Memory B cell (primary cell): Measurements from ENCODE around the gene SEC24D.

Experiments used
- ATAC-seq: fragments of 150-1000 bp; cut with Tn5 transposase; 2 replicates; pipeline ENCODE4 v1.10.0; 2021; ENCODE audit warnings: low read depth, mild to moderate bottlenecking, moderate library complexity
- DNase-seq, 2 donors: peaks; one replicate each; pipeline ENCODE4 v3.0.0; 2022; ENCODE audit warnings: low spot score in 2 of 2
- H3K27ac Mint-ChIP-seq: one replicate; pipeline ENCODE4 v1.8.0; 2022; ENCODE audit warnings: mild to moderate bottlenecking, moderate library complexity, mixed read lengths
- H3K27me3 Mint-ChIP-seq: one replicate; pipeline ENCODE4 v1.8.0; 2022; ENCODE audit warnings: mixed read lengths
- H3K36me3 Mint-ChIP-seq: one replicate; pipeline ENCODE4 v1.8.0; 2022; ENCODE audit warnings: mild to moderate bottlenecking, mixed read lengths
- H3K4me1 Mint-ChIP-seq: one replicate; pipeline ENCODE4 v1.8.0; 2022; ENCODE audit warnings: mixed read lengths
- H3K4me3 Mint-ChIP-seq: one replicate; pipeline ENCODE4 v1.8.0; 2022; ENCODE audit warnings: mild to moderate bottlenecking, moderate library complexity, mixed read lengths
- H3K9me3 Mint-ChIP-seq: one replicate; pipeline ENCODE4 v1.8.0; 2022; ENCODE audit warnings: mixed read lengths

SEC24D gene

GRCh38 chr4:118732591-118733330 is 103.2 kb downstream of the SEC24D start:
- no peaks in the 10 kb centered on the region for H3K9me3 Mint-ChIP-seq
- no peak overlapping the region for H3K27ac Mint-ChIP-seq
- ATAC-seq (no peak), DNase-seq (no peak)
- H3K4me3 Mint-ChIP-seq: no peak overlapping the region
- peaks cover 22% of the 10 kb centered on the region for H3K36me3 Mint-ChIP-seq
- H3K4me1 Mint-ChIP-seq: no peaks in the 10 kb centered on the region
- no peaks in the 10 kb centered on the region for H3K27me3 Mint-ChIP-seq

DNA sequence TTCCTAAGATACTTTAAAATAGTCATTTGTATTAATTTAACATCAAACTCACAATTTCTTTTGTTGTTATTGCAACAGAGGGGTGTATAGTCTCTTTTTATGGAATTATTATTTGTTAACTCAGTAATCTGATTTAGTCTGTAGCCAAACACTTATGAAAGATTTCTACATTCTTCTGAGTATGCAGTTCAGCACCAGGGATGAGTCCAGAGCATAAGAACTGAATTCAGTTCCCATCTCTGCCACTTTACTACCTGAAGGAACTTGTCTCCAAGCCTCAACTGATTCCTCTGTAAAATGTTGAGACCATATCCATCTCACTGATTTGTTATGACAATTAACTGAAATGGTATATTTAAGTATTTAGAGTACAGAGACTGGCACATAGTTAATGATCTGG is 105.2 kb downstream of the SEC24D start:
- H3K9me3 Mint-ChIP-seq: no peaks in the 10 kb centered on the region
- no peaks in the 10 kb centered on the region for H3K4me1 Mint-ChIP-seq
- H3K27me3 Mint-ChIP-seq: no peaks in the 10 kb centered on the region
- DNase-seq (no peak), ATAC-seq (no peak)
- H3K27ac Mint-ChIP-seq: no peak overlapping the region
- no peak overlapping the region for H3K4me3 Mint-ChIP-seq
- peaks cover 28% of the 10 kb centered on the region for H3K36me3 Mint-ChIP-seq

GRCh38 chr4:118729287-118730286 is 106.3 kb downstream of the SEC24D start:
- H3K4me1 Mint-ChIP-seq: no peaks in the 10 kb centered on the region
- H3K9me3 Mint-ChIP-seq: no peaks in the 10 kb centered on the region
- H3K36me3 Mint-ChIP-seq: peaks cover 30% of the 10 kb centered on the region
- H3K4me3 Mint-ChIP-seq: no peak overlapping the region
- no peak overlapping the region for H3K27ac Mint-ChIP-seq
- no peaks in the 10 kb centered on the region for H3K27me3 Mint-ChIP-seq
- no peak for ATAC-seq
- no peak for DNase-seq

- DNase-seq: no peak
- peaks cover 28% of the 10 kb centered on the region for H3K36me3 Mint-ChIP-seq
Measured at GRCh38 chr4:118727360-118727759, 108.6 kb downstream of the SEC24D start.

DNA sequence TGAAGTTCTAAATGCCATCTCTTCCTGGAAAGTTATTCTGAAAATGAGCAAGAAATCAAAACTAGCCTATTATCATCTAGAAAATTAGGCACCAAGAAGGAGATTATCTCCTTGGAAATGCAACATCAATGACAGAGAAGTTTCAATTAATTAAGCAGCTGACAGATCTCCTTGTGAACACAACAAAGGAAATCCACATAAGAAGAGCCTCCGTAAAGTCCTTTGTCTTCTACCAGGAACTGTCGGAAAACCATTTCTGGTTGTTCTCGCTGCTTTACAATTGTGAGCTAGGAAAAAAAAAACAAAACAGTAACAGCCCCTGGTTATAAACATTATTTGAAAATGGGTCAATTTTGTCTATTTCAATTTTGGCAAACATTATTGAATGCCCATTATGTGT is 112.6 kb downstream of the SEC24D start:
- no peaks in the 10 kb centered on the region for H3K9me3 Mint-ChIP-seq
- no peak overlapping the region for H3K27ac Mint-ChIP-seq
- no peak overlapping the region for H3K4me3 Mint-ChIP-seq
- no peaks in the 10 kb centered on the region for H3K4me1 Mint-ChIP-seq
- H3K27me3 Mint-ChIP-seq: no peaks in the 10 kb centered on the region
- DNase-seq: no peak
- peaks cover 19% of the 10 kb centered on the region for H3K36me3 Mint-ChIP-seq
- ATAC-seq: no peak

More at GRCh38 chr4:118727360-118727759, 108.6 kb downstream of the SEC24D start:
- no peak for ATAC-seq
- Mint-ChIP-seq H3K9me3 (no peaks in the 10 kb centered on the region), H3K4me3 (no peak overlapping the region), H3K4me1 (no peaks in the 10 kb centered on the region), H3K27ac (no peak overlapping the region), H3K27me3 (no peaks in the 10 kb centered on the region)

DNA sequence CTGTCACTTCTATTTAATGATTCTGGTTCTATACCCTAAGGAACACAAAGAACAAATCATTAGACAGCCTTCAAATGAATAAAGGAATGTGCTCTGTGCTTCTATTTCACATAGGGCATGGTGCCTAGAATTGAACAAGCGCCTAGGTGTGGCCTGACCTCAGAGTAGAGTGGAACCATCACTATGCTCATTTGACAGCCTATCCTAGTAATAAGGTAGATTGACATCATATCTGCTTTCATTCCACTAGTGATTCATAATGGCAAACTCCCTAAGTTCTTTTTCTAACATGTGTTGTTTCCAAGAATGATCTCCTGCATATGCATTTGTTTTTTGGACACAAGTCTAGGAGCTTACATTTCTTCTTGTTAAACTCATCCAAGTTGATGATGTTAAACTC is 114.2 kb downstream of the SEC24D start:
- DNase-seq: no peak
- Mint-ChIP-seq H3K27ac (no peak overlapping the region), H3K36me3 (peaks cover 15% of the 10 kb centered on the region), H3K27me3 (no peaks in the 10 kb centered on the region), H3K4me1 (no peaks in the 10 kb centered on the region), H3K4me3 (no peak overlapping the region), H3K9me3 (no peaks in the 10 kb centered on the region)
- ATAC-seq: no peak

DNA sequence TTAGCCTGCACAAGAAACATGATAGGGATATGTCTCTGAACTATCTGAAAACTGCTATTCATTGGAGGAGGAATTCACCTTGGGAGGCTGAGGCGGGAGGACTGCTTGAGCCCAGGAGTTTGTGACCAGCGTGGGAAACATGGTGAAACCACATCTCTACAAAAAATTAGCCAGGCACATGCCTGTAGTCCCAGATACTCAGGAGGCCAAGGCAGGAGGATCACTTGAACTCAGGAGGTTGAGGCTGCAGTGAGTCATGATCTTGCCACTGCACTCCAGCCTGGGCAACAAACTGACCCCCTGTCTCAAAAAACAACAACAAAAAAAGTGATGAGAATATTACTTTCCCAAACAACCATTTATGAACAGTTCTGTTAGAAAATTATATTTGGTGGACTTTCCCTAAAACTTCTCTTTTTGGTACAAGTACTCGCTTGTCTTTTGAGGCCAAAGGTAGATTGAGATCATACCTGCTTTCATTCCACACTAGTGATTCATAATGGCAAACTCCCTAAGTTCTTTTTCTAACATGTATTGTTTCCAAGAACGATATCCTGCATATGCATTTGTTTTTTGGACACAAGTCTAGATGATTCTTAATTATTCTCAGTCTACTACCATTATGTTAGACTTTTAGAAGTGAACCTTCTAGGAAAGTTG is 117.3 kb downstream of the SEC24D start:
- Mint-ChIP-seq H3K27me3 (no peaks in the 10 kb centered on the region), H3K36me3 (peaks cover 2% of the 10 kb centered on the region), H3K9me3 (no peaks in the 10 kb centered on the region), H3K4me3 (no peak overlapping the region), H3K27ac (no peak overlapping the region), H3K4me1 (no peaks in the 10 kb centered on the region)
- DNase-seq (no peak), ATAC-seq (no peak)

GRCh38 chr4:118716304-118716703 is 119.6 kb downstream of the SEC24D start:
- peaks cover 8% of the 10 kb centered on the region for H3K36me3 Mint-ChIP-seq
- no peaks in the 10 kb centered on the region for H3K9me3 Mint-ChIP-seq
- no peaks in the 10 kb centered on the region for H3K27me3 Mint-ChIP-seq

DNA sequence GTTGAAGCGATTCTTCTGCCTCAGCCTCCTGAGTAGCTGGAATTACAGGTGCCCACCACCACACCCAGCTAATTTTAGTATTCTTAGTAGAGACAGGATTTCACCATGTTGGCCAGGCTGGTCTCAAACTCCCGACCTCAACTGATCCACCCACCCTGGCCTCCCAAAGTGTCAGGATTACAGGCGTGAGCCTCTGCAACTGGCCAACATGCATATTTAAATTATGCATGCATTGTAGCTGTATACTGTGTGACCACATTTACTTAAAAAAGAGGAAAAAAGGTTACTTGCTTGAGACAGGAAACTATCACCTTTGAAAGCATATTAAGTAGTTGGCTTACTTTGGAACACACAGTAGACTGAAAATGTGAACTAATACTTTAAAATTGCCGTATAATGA is 121.2 kb downstream of the SEC24D start:
- no peaks in the 10 kb centered on the region for H3K4me1 Mint-ChIP-seq
- H3K4me3 Mint-ChIP-seq: no peak overlapping the region
- DNase-seq: no peak
- H3K27ac Mint-ChIP-seq: no peak overlapping the region
- H3K27me3 Mint-ChIP-seq: no peaks in the 10 kb centered on the region
- ATAC-seq: no peak
- H3K36me3 Mint-ChIP-seq: peaks cover 13% of the 10 kb centered on the region
- no peaks in the 10 kb centered on the region for H3K9me3 Mint-ChIP-seq

More at GRCh38 chr4:118716304-118716703, 119.6 kb downstream of the SEC24D start:
- H3K4me1 Mint-ChIP-seq: no peaks in the 10 kb centered on the region
- no peak for ATAC-seq
- no peak overlapping the region for H3K27ac Mint-ChIP-seq
- no peak for DNase-seq
- H3K4me3 Mint-ChIP-seq: no peak overlapping the region

DNA sequence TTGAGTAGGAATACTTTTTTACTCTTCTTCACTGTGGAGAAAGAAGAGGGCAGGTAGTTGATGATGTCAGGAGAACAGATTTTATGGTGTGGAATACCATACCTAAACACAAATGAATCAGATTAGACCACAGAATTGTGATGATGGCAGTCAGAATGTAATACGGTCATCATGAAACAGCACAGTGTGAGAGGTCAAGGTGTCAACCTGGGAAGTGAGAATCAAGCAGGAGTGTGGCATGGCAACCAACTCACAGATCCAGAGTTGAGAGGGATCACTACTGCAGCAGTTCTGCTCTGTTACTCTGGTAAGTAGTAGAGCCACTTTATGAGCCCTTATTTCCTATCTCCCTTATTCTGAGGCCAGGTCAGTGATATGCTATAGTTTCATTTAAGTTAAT is 123.1 kb downstream of the SEC24D start:
- Mint-ChIP-seq H3K9me3 (no peaks in the 10 kb centered on the region), H3K27ac (peak overlapping the region; percentile 20), H3K4me1 (no peaks in the 10 kb centered on the region), H3K4me3 (no peak overlapping the region), H3K36me3 (peaks cover 18% of the 10 kb centered on the region), H3K27me3 (no peaks in the 10 kb centered on the region)
- ATAC-seq (no peak), DNase-seq (no peak)

DNA sequence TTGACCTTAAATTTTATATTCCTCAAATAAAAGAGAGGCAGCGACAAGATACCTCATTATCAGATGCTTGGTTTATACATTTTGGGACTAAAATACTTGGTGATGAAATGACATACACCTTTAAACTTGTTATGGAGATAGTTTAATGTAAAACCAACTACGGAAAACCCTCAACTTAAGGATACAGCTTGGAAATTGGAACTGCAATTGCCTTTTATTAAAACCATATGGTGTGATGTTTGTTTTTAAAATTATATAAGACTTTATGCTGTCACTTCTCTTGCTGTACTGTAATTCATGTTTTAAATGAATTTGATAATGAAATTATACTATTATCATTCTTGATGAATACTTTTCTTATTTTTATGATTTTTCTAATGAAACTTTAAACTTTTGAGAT is 124.9 kb downstream of the SEC24D start:
- Mint-ChIP-seq H3K4me3 (no peak overlapping the region), H3K9me3 (no peaks in the 10 kb centered on the region), H3K27ac (no peak overlapping the region), H3K36me3 (peaks cover 29% of the 10 kb centered on the region), H3K27me3 (no peaks in the 10 kb centered on the region), H3K4me1 (no peaks in the 10 kb centered on the region)
- DNase-seq (no peak), ATAC-seq (no peak)

DNA sequence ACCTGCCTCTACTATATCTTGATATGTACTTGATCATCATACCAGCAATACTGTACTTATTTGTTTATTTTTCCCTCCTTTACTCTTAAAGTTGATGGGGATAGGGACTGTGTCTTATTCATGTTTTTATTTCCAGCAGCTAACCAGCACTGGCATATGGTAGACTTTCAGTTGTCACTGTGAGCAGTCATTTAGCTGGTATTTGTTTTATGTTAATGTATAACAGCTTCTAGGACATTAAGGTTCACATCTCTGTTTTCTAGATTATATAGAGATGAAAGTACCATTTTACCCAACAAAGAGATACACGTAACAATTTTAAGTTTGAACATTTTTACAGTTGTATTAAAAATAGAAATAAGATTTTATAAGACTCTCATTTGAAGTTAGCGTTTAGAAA is 132.8 kb downstream of the SEC24D start:
- Mint-ChIP-seq H3K36me3 (peaks cover 34% of the 10 kb centered on the region), H3K9me3 (no peaks in the 10 kb centered on the region), H3K4me1 (no peaks in the 10 kb centered on the region), H3K4me3 (no peak overlapping the region), H3K27ac (no peak overlapping the region), H3K27me3 (no peaks in the 10 kb centered on the region)
- ATAC-seq: no peak
- DNase-seq: no peak

- no peaks in the 10 kb centered on the region for H3K9me3 Mint-ChIP-seq
- H3K27me3 Mint-ChIP-seq: no peaks in the 10 kb centered on the region
- H3K4me3 Mint-ChIP-seq: peak within 1 kb of the TSS; percentile 97
- peak within 1 kb of the TSS; percentile 98 for H3K27ac Mint-ChIP-seq
- ATAC-seq (peak; percentile 93), DNase-seq (peak; percentile 81 to 86)
- peaks cover 8% of the 10 kb centered on the region for H3K4me1 Mint-ChIP-seq
- peaks cover 7% of the 10 kb centered on the region for H3K36me3 Mint-ChIP-seq
Measured at GRCh38 chr4:118684873-118685811, 150.8 kb downstream of the SEC24D start, which contains the start of gene METTL14. Gene METTL14 (plus strand): TSS chr4:118685392. CDS start chr4:118685535, 143 bp downstream.
